GM21447 (cell line): ENCODE data around the gene PHF21B.
"Not testable (repeated sequence)": the region's sequence is repeated elsewhere in the genome, so short reads cannot be mapped to it uniquely, and the experiment has no call there.

ENCODE experiments used
- ATAC-seq: cut with Tn5 transposase; IDR thresholded peaks from one replicate; pipeline ENCODE4 v1.9.1; 2021; ENCODE audit not compliant: unreplicated experiment

Gene PHF21B

DNA sequence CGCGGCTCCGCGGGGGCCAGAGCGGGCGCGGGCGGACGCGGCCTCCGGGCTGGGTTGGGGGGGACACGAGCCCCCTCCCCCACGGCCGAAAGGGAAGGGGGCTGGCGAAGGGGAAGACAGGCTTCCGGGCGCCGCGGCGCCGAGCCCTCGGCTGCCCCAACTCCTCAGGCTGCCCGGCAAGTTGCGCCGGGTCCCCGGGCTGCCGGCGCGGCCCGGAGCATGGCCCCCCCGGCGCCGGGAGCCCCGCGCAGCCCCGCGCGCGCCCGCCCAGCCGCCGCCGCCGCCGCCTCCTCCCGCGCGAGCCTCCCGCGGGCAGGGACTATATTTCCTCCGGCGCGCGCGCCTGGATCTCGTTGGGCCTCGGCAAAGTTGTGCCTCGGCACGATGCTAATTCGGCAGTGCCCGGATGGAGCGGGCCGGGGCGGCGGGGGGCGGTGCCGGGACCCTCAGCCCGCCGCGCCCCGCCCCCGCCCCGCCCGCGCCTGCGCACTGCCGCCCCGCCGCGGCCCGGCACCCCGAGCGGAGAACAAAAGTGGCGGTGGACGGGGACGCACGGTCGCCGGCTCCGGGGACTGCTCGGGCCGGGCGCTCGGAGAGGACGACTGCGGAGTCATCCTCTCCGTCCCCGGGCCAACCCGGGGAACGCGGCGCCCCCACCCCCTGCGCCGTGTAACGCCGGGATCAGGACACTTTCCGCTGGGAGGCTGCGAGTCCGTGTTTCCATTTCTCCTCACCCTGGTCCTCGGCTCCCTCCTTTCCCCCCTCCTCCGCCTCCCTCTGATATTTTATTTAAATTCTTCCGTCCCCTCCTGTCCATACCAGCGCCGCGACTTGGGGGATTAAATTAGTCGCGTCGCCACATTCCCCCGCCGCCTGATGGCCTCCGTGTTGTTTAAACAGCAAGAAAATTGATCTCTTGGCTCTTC, at the start of gene PHF21B:
Gene PHF21B (minus strand): TSS at position 400 of the 926 bp plus-strand sequence. CDS start 456 bp downstream, outside the sequence.
- ATAC-seq = no peak

DNA sequence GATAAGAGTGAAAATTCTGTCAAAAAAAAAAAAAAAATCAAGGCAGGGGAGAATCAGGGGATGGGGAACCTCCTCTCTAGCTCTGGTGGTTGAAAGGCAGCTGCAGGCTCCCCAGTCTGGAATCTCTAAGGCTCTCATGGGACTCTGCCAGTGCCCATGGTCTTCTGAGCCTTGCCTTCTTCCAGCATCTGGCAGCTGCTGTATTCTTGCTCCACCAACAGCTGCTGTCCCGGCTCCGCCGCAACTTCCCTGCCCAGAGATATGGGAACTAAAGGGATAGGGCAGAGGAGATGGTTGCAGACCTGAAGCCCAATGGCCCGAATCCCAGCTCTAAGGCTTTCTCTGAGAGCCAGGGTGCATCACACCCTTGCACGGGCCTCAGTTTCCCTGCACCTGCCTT, 49.5 kb upstream of the PHF21B start:
- no peak for ATAC-seq

DNA sequence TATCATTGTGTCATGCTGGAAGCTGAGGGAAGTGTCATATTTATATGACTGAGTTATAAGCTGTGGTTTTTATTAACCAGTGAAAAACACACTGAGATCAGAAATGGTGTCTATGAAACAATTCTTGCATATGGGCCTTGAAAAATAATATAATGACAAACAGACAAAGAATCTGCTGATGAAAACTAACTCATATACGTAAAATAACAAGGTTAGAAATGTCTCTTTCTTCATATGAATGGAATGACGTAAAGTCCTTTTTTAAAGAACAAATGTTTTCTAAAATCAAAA, 48.8 kb upstream of the PHF21B start:
- ATAC-seq = no peak

DNA sequence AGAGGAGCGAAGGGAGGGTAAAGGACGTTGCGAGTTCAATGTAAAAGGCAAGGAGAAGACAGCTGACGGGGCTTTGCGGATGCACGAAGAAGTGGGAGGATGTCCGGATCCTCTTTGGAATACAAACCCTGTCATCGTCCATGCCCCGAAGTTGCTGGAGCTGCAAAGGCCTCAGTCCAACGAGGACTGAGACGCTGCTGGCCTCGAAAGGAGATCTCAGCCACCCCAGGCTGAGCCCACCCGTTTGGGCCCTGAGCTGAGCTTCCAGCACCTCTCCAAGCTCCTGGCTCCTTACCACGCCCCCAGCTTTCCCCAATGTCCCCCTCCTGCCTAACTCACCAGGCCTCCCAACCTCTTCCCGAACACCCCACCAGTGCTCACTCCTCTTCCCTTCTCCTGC, 46.1 kb upstream of the PHF21B start:
- ATAC-seq = no peak

DNA sequence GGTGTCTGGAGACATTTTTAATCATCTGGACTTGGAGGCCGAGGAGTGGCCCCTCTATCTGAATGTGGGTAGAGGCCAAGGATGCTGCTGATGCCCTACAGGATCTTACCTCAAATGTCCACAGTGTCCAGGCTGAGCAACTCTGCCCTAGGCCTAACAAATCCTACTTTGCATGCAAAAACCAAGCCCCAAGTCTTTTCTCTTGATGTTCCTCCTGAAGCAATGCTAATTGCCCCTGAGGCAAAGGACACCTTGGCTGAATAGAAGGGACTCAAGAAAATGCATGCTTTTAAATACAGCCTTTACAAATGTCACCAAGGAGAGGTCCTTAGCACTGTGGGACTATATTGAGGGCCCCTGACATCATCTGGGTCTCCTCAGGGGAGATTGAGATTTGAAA, 43.8 kb upstream of the PHF21B start:
- ATAC-seq = no peak

DNA sequence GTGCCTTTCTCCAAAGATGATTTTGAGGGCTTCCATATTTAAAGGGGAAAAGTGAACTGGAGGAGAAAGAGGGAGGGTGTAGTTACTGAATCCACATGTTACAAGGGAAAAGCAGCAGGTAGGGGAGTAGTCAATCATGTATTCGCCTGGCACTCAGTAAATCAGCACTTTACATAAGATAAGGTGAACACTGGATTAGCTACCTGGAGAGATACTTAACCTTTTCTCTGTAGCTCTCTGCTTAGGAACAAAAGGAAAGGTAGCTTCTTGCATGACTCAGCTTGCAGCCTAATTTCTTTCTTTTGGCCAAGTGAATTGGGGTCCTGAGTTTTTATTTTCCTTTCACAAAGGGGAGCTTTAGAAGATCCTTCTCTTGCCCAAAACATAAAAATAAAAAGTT, 43.3 kb upstream of the PHF21B start:
- ATAC-seq = no peak

DNA sequence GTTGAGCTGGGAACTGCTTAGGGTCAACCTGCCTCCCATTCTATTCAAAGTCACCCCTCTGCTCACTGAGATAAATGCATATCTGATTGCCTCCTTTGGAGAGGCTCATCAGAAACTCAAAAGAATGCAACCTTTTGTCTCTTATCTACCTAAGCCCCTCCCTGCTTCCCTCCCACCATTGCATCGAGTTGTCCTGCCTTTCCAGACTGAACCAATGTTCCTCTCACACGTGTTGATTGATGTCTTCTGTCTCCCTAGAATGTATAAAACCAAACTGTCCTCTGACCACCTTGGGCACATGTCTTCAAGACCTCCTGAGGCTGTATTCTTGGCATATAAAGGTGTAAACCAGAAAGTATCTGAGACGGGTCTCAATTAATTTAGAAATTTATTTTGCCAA, 42.9 kb upstream of the PHF21B start:
- ATAC-seq = not testable (repeated sequence)

DNA sequence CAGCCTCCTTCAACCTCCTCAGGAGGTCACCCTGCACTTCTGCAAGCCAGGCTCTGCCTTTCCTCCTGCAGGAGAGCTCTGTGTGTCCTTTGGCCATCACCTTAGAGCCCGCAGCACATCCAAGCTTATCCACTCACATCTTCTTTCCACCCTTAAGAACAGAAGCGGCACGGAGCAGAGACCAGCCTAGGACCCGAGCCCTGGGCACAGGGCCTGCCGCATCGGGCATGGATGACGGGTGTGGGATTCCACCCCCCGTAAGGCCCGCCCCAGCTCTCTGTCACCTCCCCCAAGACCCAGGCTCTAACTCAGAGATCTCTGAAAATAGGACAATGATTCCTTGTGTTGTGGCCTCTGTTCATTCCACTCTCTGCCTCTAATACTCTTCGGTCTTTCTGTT, 42.1 kb upstream of the PHF21B start:
- ATAC-seq = no peak

DNA sequence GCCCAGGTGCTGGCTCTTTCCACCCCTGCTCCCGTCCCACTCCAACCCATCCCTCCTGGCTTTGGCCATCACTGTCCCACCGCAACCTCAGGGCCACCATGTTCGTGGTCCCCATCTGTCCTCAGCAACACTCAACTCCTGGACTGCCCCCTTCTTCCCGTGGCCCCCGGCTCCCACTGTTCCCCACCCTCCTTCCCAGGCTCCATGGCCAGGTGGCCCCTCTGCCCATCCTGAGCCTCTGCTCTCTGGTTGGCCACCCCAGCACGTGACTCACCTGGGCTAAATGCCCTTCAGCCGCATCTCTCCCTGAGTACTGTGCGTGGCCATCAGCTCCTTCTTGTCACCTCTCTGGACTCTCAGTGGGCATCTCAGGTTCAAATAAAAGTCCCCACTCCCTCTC, 41.6 kb upstream of the PHF21B start:
- no peak for ATAC-seq

DNA sequence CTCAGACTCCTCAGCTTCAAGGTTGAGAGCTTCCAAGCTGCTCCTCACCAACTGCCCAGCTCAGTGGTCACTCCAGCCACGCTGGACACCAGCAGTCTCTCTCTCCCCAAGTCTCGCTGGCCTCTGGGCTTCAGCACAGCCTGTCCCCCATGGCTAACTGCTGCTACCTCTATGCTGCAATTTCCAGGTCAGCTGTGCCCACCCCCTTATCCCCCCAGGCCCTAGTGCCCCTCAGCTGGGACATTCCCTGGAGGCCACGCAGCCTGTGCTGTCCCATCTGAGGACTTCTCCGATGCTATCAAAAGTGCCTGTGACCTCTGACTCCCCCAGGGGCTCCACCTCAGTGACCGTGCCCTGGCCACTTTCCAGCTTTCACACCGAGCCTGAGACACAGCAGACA, 37.5 kb upstream of the PHF21B start:
- ATAC-seq = no peak

DNA sequence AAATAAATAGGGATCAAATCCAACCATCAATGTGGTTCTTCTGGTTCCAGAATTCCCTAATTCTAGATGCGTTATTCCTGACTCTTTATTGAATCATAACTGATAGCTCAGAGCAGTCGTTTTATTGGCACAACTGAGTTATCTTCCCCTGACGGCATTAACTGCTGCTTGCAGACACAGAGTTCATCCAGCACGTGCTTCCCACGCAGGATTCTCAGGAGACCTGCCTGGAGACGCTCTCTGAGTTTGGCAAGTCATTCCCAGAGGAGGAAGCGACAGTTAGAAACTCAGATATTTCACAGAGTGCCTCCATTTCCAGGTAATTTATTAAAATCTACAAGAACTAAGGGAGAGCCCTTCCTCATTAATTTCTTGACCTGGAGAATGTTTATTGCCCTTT, 35.4 kb upstream of the PHF21B start:
- ATAC-seq = no peak

DNA sequence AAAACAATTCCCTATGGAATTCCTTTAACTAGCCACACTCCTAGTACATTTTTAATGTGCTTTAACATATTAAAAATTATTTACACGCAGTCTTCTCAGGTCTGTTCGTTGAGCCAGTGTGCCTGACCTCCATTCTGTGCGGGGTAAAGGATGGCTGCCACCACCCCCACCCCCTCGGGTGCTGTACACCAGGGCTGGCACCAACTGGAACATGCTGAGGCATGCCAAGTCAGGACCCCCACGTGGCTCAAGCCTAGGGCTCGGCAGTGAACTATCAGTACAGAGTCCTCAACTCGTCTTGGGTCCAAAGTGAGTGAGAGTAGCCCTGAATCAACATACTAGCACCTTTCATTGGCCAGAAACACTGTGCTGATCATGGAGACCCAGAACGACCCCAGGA, 32.5 kb upstream of the PHF21B start:
- ATAC-seq = no peak

DNA sequence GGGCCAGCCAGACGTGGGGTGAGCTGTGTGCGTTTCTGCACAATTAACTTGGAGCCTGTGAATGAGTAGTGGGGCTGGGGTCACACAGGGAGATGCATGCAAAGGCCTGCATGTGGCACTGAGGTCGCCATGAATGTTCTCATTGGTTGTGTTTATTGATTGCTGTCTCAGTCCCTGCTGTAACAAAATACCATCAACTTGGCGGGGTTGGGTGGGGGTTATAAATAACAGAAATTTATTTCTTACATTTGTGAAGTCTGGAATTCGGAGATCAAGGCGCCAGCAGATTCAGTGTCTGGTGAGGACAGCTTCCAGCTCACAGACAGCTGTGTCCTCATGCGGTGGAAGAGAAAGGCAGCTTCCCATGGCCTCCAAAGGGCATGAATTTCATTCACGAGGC, 29.3 kb upstream of the PHF21B start:
- no peak for ATAC-seq

DNA sequence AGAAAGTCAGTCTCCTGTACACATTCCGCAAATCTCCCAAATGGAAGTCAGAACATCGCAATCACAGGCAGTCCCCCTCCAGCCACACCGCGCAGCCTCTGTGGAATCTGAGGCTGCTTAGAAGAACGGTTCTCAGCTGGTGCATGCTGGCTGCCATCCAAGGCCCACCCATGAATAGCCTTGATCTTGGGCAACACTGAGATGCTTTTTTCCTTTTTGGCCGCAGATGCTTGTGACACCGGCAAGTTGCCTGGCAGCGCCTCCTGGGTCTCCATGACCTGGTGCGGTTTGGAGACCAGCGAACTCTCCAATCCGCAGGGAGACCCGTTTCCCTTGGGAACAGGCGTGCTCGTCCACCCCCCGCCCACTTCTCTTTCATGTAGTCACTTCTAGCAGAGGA, 26.3 kb upstream of the PHF21B start:
- no peak for ATAC-seq

DNA sequence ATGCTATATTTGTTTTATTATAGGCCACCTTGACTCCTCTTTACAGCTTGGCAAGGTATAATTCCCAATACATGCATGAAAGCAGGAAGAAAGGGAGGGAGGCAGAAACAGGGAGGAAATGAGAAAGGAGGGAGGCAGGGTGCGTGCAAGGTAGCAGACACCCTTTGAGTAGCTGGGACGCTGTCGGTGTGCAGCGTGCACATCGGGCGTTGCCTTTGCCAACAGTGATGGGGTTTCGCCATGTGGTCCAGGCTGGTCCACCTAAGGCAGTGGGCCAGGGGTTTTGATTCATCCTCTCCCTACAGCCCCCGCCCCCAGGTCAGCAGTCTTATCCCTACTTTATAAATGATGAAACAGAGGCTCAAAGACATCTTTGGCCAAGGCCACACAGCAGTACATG, 25.0 kb upstream of the PHF21B start:
- ATAC-seq = no peak

DNA sequence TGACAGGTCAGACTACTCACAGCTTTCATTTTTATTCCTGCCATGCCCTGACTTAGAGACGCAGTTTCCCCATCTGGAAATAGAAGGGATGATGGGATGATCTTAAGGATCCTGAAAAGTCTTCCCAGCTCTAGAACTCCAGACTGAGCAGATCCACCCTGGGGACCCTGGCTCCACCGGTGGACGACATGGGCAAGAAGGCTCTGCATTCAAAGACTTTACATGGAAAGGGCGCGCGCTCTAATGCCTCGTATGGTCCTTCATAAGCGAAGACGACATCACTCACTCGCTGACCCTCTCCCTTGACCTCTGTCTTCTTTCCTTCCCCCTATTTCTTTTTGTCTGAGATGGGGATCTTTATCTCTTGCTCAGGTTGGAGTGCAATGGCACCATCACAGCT, 24.4 kb upstream of the PHF21B start:
- no peak for ATAC-seq

DNA sequence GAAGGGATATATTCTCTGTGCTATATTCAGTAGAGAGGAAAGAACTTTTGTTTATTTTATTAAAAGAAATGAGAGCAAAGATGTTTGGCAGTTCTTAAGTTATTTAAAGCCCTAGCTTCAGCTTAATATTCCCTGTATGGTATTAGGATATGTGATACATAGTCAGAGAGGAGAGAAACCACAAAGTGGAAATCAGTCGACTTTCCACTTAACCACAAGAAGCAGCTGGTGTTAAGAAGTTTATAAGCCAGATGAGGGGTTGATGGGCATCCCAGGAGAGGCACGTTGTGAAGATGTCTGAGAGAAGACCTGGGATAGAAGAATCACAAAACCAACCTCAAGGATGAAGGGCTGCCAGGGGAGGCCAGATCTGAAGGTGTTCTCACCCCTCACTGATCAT, 23.3 kb upstream of the PHF21B start:
- ATAC-seq = no peak

DNA sequence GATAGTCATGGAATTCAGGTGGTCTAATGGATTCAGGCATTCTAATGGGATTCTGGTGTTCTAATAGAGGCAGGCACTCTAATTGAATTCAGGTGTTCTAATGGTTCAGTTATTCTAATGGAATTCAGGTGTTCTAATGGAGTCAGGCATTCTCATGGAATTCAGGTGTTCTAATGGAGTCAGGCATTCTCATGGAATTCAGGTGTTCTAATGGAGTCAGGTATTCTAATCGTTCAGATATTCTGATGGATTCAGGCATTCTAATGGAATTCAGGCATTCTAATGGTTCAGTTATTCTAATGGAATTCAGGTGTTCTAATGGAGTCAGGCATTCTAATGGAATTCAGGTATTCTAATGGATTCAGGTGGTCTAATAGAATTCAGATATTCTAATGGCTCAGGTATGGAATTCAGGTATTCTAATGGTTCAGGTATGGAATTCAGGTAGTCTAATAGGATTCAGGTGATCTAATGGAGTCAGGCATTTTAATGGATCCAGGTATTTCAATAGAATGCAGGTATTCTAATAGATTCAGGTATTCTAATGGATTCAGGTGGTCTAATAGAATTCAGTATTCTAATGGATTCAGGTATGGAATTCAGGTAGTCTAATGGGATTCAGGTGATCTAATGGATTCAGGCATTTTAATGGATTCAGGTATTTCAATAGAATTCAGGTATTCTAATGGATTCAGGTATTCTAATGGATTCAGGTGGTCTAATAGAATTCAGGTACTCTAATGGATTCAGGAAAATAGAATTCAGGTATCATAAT, 22.0 kb upstream of the PHF21B start:
- no peak for ATAC-seq

DNA sequence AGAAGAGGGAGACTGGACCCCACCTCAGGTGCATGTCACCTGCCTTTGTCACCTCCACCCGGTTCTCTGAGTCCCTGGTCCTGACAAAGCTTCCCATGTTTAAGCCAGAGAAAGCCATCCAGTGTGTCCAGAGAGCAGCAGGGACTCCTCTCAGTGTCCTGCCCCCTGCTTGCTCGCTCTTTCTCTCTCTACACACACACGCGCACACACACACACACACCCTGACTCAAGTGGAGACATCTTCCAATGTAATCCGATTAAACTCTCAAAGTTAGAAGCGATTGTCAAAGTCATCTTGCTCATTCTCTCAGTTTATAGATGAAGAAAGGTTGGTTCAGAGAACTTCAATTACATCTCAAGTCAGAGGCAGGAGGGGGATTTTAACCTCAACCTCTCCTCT, 19.7 kb upstream of the PHF21B start:
- no peak for ATAC-seq

DNA sequence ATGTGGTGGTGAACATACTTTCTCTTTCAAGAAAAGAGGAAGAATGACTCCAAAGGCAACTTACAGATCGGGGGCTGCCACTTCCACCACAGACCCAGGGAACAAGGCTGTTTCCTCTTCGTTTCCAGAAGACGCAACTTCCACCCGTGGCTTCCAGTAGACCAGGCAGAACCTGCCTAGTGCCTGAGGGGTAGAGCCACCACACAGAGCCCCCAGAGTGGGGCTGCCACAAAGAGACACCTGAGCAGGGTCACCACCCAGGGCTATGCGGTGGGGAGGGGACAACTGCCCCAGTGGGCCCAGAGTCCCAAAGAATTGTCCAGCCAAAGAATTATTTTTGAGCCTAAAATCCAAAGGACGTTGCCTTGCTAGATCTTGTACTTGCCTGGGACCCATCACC, 16.7 kb upstream of the PHF21B start:
- ATAC-seq = no peak

DNA sequence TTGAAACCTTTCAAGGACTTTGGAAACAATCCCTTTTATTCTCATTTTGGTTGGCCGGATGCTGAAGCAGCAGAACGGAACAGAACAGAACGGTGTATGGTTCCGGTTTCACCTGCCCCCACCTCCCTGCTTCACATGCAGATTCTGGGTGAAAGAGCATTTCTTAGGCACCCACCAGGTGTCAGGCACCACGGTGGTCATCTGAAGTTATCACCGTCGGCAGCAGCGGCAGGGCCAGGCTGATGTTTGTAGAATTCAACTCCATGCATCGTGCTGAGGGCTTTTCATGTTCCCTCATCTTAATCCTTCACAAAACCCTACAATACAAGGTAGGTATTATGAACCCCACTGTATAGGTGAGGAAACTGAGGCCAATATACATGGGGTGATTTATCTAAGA, 13.6 kb upstream of the PHF21B start:
- ATAC-seq = no peak

DNA sequence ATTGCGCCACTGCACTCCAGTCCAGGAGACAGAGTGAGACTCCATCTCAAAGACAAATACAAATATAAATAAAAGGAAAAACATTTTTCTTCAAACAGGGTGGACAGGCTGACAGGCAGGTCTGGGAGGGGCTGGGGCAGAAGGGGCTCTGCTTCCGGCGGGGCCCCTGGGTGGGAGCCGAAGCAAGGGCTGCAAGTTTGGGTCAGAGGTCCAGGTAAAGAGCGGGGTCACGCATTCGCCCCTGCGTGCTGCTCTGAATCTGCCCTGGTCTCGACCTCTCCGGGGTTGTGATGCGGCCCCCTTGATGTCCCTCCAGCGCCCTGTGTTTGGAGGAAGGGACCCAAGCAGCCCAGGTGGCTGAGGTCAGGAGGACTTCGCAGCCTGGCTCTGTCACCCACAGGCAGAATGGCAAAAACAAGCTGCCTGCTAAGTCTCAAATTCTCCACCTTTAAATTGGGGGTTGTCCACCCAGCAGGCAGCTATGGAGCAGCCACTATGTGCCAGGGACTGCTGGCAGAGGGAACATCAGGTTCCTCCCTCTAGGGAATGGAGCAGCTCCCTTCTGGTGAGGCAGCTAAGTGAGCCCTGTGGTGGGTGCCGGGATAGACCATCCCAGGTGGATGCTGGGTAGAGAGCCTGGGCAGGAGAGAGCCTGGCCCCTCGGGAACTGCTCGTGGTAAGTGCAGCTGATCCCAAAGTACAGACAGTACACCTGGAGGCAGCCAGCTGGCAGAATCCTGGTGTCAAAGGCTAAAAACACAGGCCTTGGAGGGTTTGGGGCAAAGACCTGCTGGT, 10.3 kb upstream of the PHF21B start:
- no peak for ATAC-seq
